K562 (cell line): Measurements from ENCODE around the gene CARMIL1. TPM values are rescaled to one million over a fixed set of nuclear protein-coding genes. Genes with fewer than 3 reads are reported as not detected.

Source experiments
- ATAC-seq: fragments of 200-7000 bp; cut with Tn5 transposase; 3 replicates; pipeline ENCODE4 v1.9.1; 2020; ENCODE audit warnings: moderate library complexity
- BruUV-seq: library from RNA; stranded (reverse); fragments of 400-500 nt; replicated peaks from 2 replicates; lab custom pipeline; 2021; lab: Mats Ljungman, UMichigan
- CTCF ChIA-PET: fragments of 300-600 bp; formaldehyde crosslinking; extraction: SDS; loops from one replicate; lab custom pipeline; 2021; ENCODE audit warnings: low intra/inter-chr PET ratio; lab: Yijun Ruan, JAX
- POLR2A ChIA-PET: fragments of 300-600, 350-650 bp; sonication (Branson Sonifier 250); formaldehyde crosslinking; extraction: SDS; loops from one replicate; lab custom pipeline; 2021; ENCODE audit warnings: antibody characterized with exemption, inconsistent platforms; lab: Yijun Ruan, JAX
- DNase-seq, 4 experiments: peaks; one replicate each; pipeline versions ENCODE4 v3.0.0 to v3.0.0-alpha.2; 2011 to 2018; ENCODE audit warnings: low spot score in 3 of 4, mixed read lengths in 3 of 4; ENCODE audit errors: extremely low read depth in 1 of 4
- FAIRE-seq: peaks from 2 replicates; lab custom pipeline; 2011; peaks lifted over from hg19 to GRCh38; lab: Jason Lieb, UNC
- H2AFZ ChIP-seq: 2 replicates; pipeline ENCODE4 v1.6.0; 2011; ENCODE audit warnings: low read depth, low read length, control low read depth, inconsistent platforms
- H3K27ac ChIP-seq: fragments of 200-600 bp; 3 replicates; pipeline ENCODE4 v1.8.0; 2011; ENCODE audit warnings: low read depth, mild to moderate bottlenecking, control low read depth, inconsistent platforms, low read length, moderate library complexity, mixed read lengths; ENCODE audit errors: extremely low read depth
- H3K27me3 ChIP-seq, 2 experiments: fragments of 300-600 bp in 1 of 2; 2 replicates in 1 of 2; 3 replicates in 1 of 2; pipeline versions ENCODE4 v1.6.0 to v1.8.0; 2011; ENCODE audit warnings: inconsistent platforms in 2 of 2, low read length in 2 of 2, mild to moderate bottlenecking in 1 of 2, mixed read lengths in 1 of 2, moderate library complexity in 1 of 2; ENCODE audit not compliant: control insufficient read depth in 2 of 2, insufficient read depth in 2 of 2
- H3K36me3 ChIP-seq: fragments of 300-600 bp; 3 replicates; pipeline ENCODE4 v1.8.0; 2011; ENCODE audit warnings: mild to moderate bottlenecking, low read length, inconsistent platforms; ENCODE audit not compliant: control insufficient read depth, insufficient read depth
- H3K4me1 ChIP-seq, 2 experiments: fragments of 200-600 bp in 1 of 2; replicated peaks in 1 of 2; 2 replicates in 1 of 2; 3 replicates in 1 of 2; pipeline versions ENCODE4 v1.5.1 to v1.8.0; 2011; ENCODE audit warnings: inconsistent platforms in 2 of 2, low read length in 2 of 2, mild to moderate bottlenecking in 1 of 2, mixed read lengths in 1 of 2, moderate library complexity in 1 of 2; ENCODE audit not compliant: control insufficient read depth in 2 of 2, insufficient read depth in 2 of 2
- H3K4me2 ChIP-seq: 2 replicates; pipeline ENCODE4 v1.6.1; 2011; ENCODE audit warnings: low read length, control low read depth, inconsistent platforms, mixed read lengths; ENCODE audit not compliant: insufficient read depth
- H3K4me3 ChIP-seq: fragments of 200-600 bp; sonication (generic), shearing (Covaris generic); 2 replicates; pipeline ENCODE4 v1.5.1; 2016; ENCODE audit warnings: control low read depth, inconsistent platforms
- H3K79me2 ChIP-seq: fragments of 200-600 bp; 3 replicates; pipeline ENCODE4 v1.8.0; 2011; ENCODE audit warnings: low read length, inconsistent platforms; ENCODE audit not compliant: control insufficient read depth, insufficient read depth
- H3K9ac ChIP-seq, 2 experiments: 2 replicates each; pipeline versions ENCODE4 v1.6.0 to v1.6.1; 2011; ENCODE audit warnings: low read depth in 2 of 2, low read length in 2 of 2, control low read depth in 1 of 2, inconsistent platforms in 1 of 2, mild to moderate bottlenecking in 1 of 2, mixed read lengths in 1 of 2; ENCODE audit not compliant: insufficient read depth in 1 of 2
- H3K9me1 ChIP-seq: one replicate; pipeline ENCODE4 v1.6.0; 2011; ENCODE audit warnings: inconsistent platforms, mild to moderate bottlenecking, low read length, moderate library complexity; ENCODE audit not compliant: control insufficient read depth, insufficient read depth
- H3K9me3 ChIP-seq: replicated peaks from 2 replicates; pipeline ENCODE4 v1.5.1; 2011; ENCODE audit warnings: low read depth, low read length, inconsistent platforms; ENCODE audit not compliant: control insufficient read depth, insufficient read depth
- H4K20me1 ChIP-seq: replicated peaks from 2 replicates; pipeline ENCODE4 v1.6.1; 2011; ENCODE audit warnings: low read length, inconsistent platforms, mixed read lengths; ENCODE audit not compliant: control insufficient read depth, insufficient read depth
- CBFB ChIP-seq: sonication (generic); formaldehyde crosslinking; IDR thresholded peaks from 2 replicates; pipeline ENCODE4 v1.4.0; 2020; ENCODE audit warnings: mild to moderate bottlenecking, missing genetic modification reagents
- JUN ChIP-seq, 2 experiments: sonication (generic) in 1 of 2; formaldehyde crosslinking in 1 of 2; IDR thresholded peaks; 2 replicates each; pipeline versions ENCODE4 v1.6.1 to v1.8.0; 2012 to 2022; ENCODE audit warnings: borderline replicate concordance in 2 of 2, mild to moderate bottlenecking in 2 of 2, improper control_type of control experiment in 1 of 2, low read depth in 1 of 2, low read length in 1 of 2, missing genetic modification reagents in 1 of 2
- NFYB ChIP-seq: IDR thresholded peaks from 2 replicates; pipeline ENCODE4 v1.6.1; 2011; ENCODE audit warnings: mild to moderate bottlenecking, moderate library complexity; ENCODE audit not compliant: insufficient read length; ENCODE audit errors: extremely low read depth
- PHTF2 ChIP-seq: fragments of 250-450 bp; sonication (Bioruptor Pico); IDR thresholded peaks from 2 replicates; pipeline ENCODE4 v1.5.0; 2021; ENCODE audit warnings: mild to moderate bottlenecking
- RNF2 ChIP-seq: sonication (generic); IDR thresholded peaks from 2 replicates; pipeline ENCODE4 v1.6.1; 2016
- SMAD2 ChIP-seq: fragments of 150-350 bp; IDR thresholded peaks from 2 replicates; pipeline ENCODE4 v1.6.1; 2014; ENCODE audit warnings: low read depth, mild to moderate bottlenecking, low read length
- SMARCE1 ChIP-seq: fragments of 450-650 bp; IDR thresholded peaks from 2 replicates; pipeline ENCODE4 v1.7.1; 2016; ENCODE audit warnings: mild to moderate bottlenecking
- SREBF2 ChIP-seq: sonication (generic); formaldehyde crosslinking; IDR thresholded peaks from 2 replicates; pipeline ENCODE4 v1.4.0; 2020; ENCODE audit warnings: mild to moderate bottlenecking, missing genetic modification reagents
- ZNF133 ChIP-seq: fragments of 250-450 bp; sonication (Bioruptor Pico); IDR thresholded peaks from 2 replicates; pipeline ENCODE4 v1.4.0; 2020; ENCODE audit warnings: mild to moderate bottlenecking
- ZNF41 ChIP-seq: fragments of 250-450 bp; sonication (Bioruptor Pico); conservative IDR thresholded peaks from 2 replicates; pipeline ENCODE4 v1.4.0; 2020; ENCODE audit warnings: mild to moderate bottlenecking
- ZNF561 ChIP-seq: fragments of 450-650 bp; formaldehyde crosslinking; conservative IDR thresholded peaks from 2 replicates; pipeline ENCODE4 v1.4.0; 2020; ENCODE audit warnings: mild to moderate bottlenecking, moderate library complexity
- ZNF57 ChIP-seq: fragments of 450-650 bp; formaldehyde crosslinking; IDR thresholded peaks from 2 replicates; pipeline ENCODE4 v1.4.0; 2020; ENCODE audit warnings: mild to moderate bottlenecking, moderate library complexity
- WGBS: fragments of 100-300 bp; shearing (Covaris generic); methylation state at CpG from one replicate; pipeline ENCODE4 v1.1.6; 2016; ENCODE audit warnings: low coverage, mixed read lengths; ENCODE audit not compliant: insufficient coverage; ENCODE audit errors: missing lambda C conversion rate; 5-methylcytosine and 5-hydroxymethylcytosine counted together
- in situ Hi-C: fragments of 300-500 bp; cut with MboI; formaldehyde crosslinking; loops from 4 replicates; pipeline ENCODE4 v1.15.0; 2018; ENCODE audit warnings: inconsistent platforms, mixed read lengths
- intact Hi-C: fragments of 100-400 bp; cut with micrococcal nuclease; formaldehyde crosslinking; loops from 2 replicates; pipeline ENCODE4 v1.14.2; 2022
- polyA plus RNA-seq, 8 experiments: library from polyadenylated mRNA; depleted of rRNA in 4 of 8; stranded (reverse) in 5 of 8; unstranded in 3 of 8; fragments of >200 nt; fragmentation: Nextera tagmentation in 2 of 8; fragmentation: Illumina TruSeq in 1 of 8; extraction: Ambion mirVana in 2 of 8; extraction: Trizol in 1 of 8; gene quantifications; 2 replicates each; pipeline versions ENCODE4 v1.2.1 to v1.2.3, GENCODE V29; 2011 to 2014; ENCODE audit warnings: inconsistent platforms in 1 of 8, missing spikeins in 1 of 8
- total RNA-seq, 7 experiments: library from RNA; depleted of rRNA in 6 of 7; stranded (reverse); fragments of >200 nt in 6 of 7; fragmentation: Illumina TruSeq in 2 of 7; extraction: Trizol in 2 of 7; gene quantifications; 2 replicates each; pipeline versions ENCODE4 v1.2.1 to v1.2.3, GENCODE V29; 2011 to 2021; ENCODE audit warnings: low replicate concordance in 1 of 7
- TF ChIP-seq, protein P1 (sequence below): sonication (generic); formaldehyde crosslinking; IDR thresholded peaks from 2 replicates; pipeline ENCODE4 v1.8.1; 2023; ENCODE audit warnings: missing genetic modification reagents, mild to moderate bottlenecking, borderline replicate concordance
- TF ChIP-seq, protein P2 (sequence below): fragments of 250-450 bp; sonication (Bioruptor Pico); IDR thresholded peaks from 2 replicates; pipeline ENCODE4 v1.8.0; 2022; ENCODE audit warnings: moderate library complexity, mild to moderate bottlenecking, inconsistent platforms
- TF ChIP-seq, protein P3 (sequence below): fragments of 450-650 bp; conservative IDR thresholded peaks from 2 replicates; pipeline ENCODE4 v1.6.1; 2016; ENCODE audit warnings: missing genetic modification characterization, low read depth, mild to moderate bottlenecking, control low read depth, missing compliant biosample characterization

The CARMIL1 gene
- total and polyA plus RNA-seq, 9 of the 15 experiments (the other 6 are each of a cell fraction or from before 2014, with no cell fraction given) = 0.04 to 0.32 (median 0.10) TPM; not detected in 1

GRCh38 chr6:25452031-25452430 lies 172.9 kb downstream of the CARMIL1 start (continued):
- TF ChIP-seq NFYB = no peak
- no peak for TF ChIP-seq JUN (IDR thresholded peaks at IDR 0.05; ENCODE audit: borderline replicate concordance, low read depth, low read length)
- TF ChIP-seq JUN (CRISPR knock-in tag; IDR thresholded peaks at IDR 0.05; ENCODE audit: borderline replicate concordance) = no peak
- no peak for TF ChIP-seq ZNF41 (CRISPR knock-in tag)
- TF ChIP-seq, protein P1, sequence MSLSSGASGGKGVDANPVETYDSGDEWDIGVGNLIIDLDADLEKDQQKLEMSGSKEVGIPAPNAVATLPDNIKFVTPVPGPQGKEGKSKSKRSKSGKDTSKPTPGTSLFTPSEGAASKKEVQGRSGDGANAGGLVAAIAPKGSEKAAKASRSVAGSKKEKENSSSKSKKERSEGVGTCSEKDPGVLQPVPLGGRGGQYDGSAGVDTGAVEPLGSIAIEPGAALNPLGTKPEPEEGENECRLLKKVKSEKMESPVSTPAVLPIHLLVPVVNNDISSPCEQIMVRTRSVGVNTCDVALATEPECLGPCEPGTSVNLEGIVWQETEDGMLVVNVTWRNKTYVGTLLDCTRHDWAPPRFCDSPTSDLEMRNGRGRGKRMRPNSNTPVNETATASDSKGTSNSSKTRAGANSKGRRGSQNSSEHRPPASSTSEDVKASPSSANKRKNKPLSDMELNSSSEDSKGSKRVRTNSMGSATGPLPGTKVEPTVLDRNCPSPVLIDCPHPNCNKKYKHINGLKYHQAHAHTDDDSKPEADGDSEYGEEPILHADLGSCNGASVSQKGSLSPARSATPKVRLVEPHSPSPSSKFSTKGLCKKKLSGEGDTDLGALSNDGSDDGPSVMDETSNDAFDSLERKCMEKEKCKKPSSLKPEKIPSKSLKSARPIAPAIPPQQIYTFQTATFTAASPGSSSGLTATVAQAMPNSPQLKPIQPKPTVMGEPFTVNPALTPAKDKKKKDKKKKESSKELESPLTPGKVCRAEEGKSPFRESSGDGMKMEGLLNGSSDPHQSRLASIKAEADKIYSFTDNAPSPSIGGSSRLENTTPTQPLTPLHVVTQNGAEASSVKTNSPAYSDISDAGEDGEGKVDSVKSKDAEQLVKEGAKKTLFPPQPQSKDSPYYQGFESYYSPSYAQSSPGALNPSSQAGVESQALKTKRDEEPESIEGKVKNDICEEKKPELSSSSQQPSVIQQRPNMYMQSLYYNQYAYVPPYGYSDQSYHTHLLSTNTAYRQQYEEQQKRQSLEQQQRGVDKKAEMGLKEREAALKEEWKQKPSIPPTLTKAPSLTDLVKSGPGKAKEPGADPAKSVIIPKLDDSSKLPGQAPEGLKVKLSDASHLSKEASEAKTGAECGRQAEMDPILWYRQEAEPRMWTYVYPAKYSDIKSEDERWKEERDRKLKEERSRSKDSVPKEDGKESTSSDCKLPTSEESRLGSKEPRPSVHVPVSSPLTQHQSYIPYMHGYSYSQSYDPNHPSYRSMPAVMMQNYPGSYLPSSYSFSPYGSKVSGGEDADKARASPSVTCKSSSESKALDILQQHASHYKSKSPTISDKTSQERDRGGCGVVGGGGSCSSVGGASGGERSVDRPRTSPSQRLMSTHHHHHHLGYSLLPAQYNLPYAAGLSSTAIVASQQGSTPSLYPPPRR (CRISPR knock-in tag) = no peak

GRCh38 chr6:25453288-25453687 lies 174.1 kb downstream of the CARMIL1 start:
- Histone ChIP-seq H3K9me3 (no peaks in the 10 kb centered on the region), H3K4me3 (no peak overlapping the region), H3K36me3 (no peaks in the 10 kb centered on the region), H2AFZ (no peak overlapping the region), H3K9ac (no peak overlapping the region), H3K9me1 (no peaks in the 10 kb centered on the region), H3K4me1 (no peaks in the 10 kb centered on the region), H3K27me3 (no peaks in the 10 kb centered on the region), H3K27ac (no peak overlapping the region), H3K4me2 (no peak overlapping the region), H3K79me2 (no peaks in the 10 kb centered on the region), H4K20me1 (no peaks in the 10 kb centered on the region)
- ATAC-seq = no peak
- no peak for FAIRE-seq
- in situ Hi-C loops (no loop called here), intact Hi-C loops (no loop called here)
- ChIA-PET POLR2A (no interaction called here), CTCF (no interaction called here)
- no TSS peak for BruUV-seq
- DNase-seq = no peak
- WGBS = 0% methylated on average over 2 of the region's 2 CpGs
- TF ChIP-seq, protein P2, sequence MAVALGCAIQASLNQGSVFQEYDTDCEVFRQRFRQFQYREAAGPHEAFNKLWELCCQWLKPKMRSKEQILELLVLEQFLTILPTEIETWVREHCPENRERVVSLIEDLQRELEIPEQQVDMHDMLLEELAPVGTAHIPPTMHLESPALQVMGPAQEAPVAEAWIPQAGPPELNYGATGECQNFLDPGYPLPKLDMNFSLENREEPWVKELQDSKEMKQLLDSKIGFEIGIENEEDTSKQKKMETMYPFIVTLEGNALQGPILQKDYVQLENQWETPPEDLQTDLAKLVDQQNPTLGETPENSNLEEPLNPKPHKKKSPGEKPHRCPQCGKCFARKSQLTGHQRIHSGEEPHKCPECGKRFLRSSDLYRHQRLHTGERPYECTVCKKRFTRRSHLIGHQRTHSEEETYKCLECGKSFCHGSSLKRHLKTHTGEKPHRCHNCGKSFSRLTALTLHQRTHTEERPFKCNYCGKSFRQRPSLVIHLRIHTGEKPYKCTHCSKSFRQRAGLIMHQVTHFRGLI (CRISPR knock-in tag) = no peak
- TF ChIP-seq ZNF561 (CRISPR knock-in tag) (no peak), SMAD2 (no peak), ZNF57 (CRISPR knock-in tag) (no peak), ZNF133 (no peak), SMARCE1 (no peak), SREBF2 (CRISPR knock-in tag) (no peak), RNF2 (no peak), CBFB (CRISPR knock-in tag) (no peak), PHTF2 (CRISPR knock-in tag) (no peak)
- TF ChIP-seq, protein P3, sequence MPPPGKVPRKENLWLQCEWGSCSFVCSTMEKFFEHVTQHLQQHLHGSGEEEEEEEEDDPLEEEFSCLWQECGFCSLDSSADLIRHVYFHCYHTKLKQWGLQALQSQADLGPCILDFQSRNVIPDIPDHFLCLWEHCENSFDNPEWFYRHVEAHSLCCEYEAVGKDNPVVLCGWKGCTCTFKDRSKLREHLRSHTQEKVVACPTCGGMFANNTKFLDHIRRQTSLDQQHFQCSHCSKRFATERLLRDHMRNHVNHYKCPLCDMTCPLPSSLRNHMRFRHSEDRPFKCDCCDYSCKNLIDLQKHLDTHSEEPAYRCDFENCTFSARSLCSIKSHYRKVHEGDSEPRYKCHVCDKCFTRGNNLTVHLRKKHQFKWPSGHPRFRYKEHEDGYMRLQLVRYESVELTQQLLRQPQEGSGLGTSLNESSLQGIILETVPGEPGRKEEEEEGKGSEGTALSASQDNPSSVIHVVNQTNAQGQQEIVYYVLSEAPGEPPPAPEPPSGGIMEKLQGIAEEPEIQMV = no peak
